ENCODE results near the gene SYT2.

DNA sequence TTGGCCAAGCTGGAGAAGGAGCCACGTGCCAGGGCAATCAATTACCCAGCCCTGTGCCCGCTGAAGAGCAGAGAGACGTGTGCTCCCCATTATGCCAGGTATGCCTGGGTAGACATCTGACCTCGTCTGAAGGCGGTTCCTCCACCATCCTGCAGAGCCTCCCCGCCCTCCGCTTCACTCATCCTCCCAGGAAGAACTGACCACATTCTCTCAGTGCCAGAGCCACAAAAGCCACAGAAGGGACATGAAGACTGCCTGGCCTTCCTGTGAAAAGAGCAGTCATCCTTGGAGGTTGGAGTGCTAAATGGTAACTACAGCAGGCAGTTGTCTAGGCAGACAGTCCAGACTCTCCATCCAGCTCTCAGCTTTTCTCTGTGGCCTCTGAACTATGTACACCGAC is 12.0 kb downstream of the SYT2 start:
- no peak for TF ChIP-seq FOXP2 (optimal IDR thresholded peaks at IDR 0.05; ENCODE audit: borderline replicate concordance, extremely low read depth, extremely low read length, insufficient read depth)
- TF ChIP-seq SIN3A (IDR thresholded peaks at IDR 0.05; ENCODE audit: borderline replicate concordance, insufficient read depth, low read length): no peak
- no peak for TF ChIP-seq POLR2AphosphoS5 (IDR thresholded peaks at IDR 0.05; ENCODE audit: low read depth, low read length)
- TF ChIP-seq TAF1 (IDR thresholded peaks at IDR 0.05; ENCODE audit: borderline replicate concordance, insufficient read depth, low read length): no peak

Data from PFSK-1 (cell line).